Kidney epithelial cell (primary cell): ENCODE measurements around the gene DPH1. TPM values are rescaled to one million over a fixed set of nuclear protein-coding genes. Genes with fewer than 3 reads are reported as not detected.

Experiments used
- DNase-seq: peaks from one replicate; pipeline ENCODE4 v3.0.0-alpha.2; 2010; ENCODE audit warnings: low read depth
- H3K27me3 ChIP-seq: 2 replicates; pipeline ENCODE4 v1.6.0; 2011; ENCODE audit warnings: low read length; ENCODE audit not compliant: control insufficient read depth, insufficient read depth
- H3K36me3 ChIP-seq: 2 replicates; pipeline ENCODE4 v1.5.1; 2011; ENCODE audit warnings: low read length; ENCODE audit not compliant: control insufficient read depth, insufficient read depth
- H3K4me3 ChIP-seq: 2 replicates; pipeline ENCODE4 v1.5.1; 2011; ENCODE audit warnings: low read depth, mild to moderate bottlenecking, control low read depth, low read length
- CTCF ChIP-seq: IDR thresholded peaks from 2 replicates; pipeline ENCODE4 v1.5.1; 2011; ENCODE audit warnings: mild to moderate bottlenecking, moderate library complexity, low read length, control low read depth, inconsistent platforms; ENCODE audit not compliant: insufficient read depth, poor library complexity, severe bottlenecking
- total RNA-seq: library from RNA; depleted of rRNA; stranded (reverse); fragments of >200 nt; gene quantifications from 2 replicates; pipeline ENCODE4 v1.2.3, GENCODE V29; 2015

The DPH1 gene
- total RNA-seq, 1 donor from 2014 or later = 29.5 TPM

- Histone ChIP-seq H3K4me3 (no peak overlapping the region), H3K36me3 (no peaks in the 10 kb centered on the region), H3K27me3 (peaks cover 71% of the 10 kb centered on the region)
- no peak for DNase-seq
- no peak for TF ChIP-seq CTCF
Measured at GRCh38 chr17:2018716-2019510, 11.0 kb upstream of the DPH1 start.

GRCh38 chr17:2019723-2020122, 10.2 kb upstream of the DPH1 start:
- peaks cover 79% of the 10 kb centered on the region for H3K27me3 ChIP-seq
- no peaks in the 10 kb centered on the region for H3K36me3 ChIP-seq
- DNase-seq = no peak
- no peak overlapping the region for H3K4me3 ChIP-seq
- no peak for TF ChIP-seq CTCF

GRCh38 chr17:2020721-2021120, 9.2 kb upstream of the DPH1 start:
- H3K27me3 ChIP-seq = peaks cover 80% of the 10 kb centered on the region
- no peak overlapping the region for H3K4me3 ChIP-seq
- no peak for DNase-seq
- no peaks in the 10 kb centered on the region for H3K36me3 ChIP-seq
- TF ChIP-seq CTCF = no peak

GRCh38 chr17:2022647-2023240, 7.2 kb upstream of the DPH1 start:
- no peak for DNase-seq
- Histone ChIP-seq H3K4me3 (no peak overlapping the region), H3K27me3 (peaks cover 77% of the 10 kb centered on the region), H3K36me3 (no peaks in the 10 kb centered on the region)
- no peak for TF ChIP-seq CTCF

GRCh38 chr17:2023256-2023655, 6.7 kb upstream of the DPH1 start:
- H3K36me3 ChIP-seq = no peaks in the 10 kb centered on the region
- H3K4me3 ChIP-seq = no peak overlapping the region
- no peak for DNase-seq
- TF ChIP-seq CTCF = no peak
- H3K27me3 ChIP-seq = peaks cover 72% of the 10 kb centered on the region
